K562 (cell line): ENCODE measurements around the gene MAGI1. TPM values are rescaled to one million over a fixed set of nuclear protein-coding genes. Genes with fewer than 3 reads are reported as not detected.

Experiments used
- ATAC-seq: fragments of 200-7000 bp; cut with Tn5 transposase; 3 replicates; pipeline ENCODE4 v1.9.1; 2020; ENCODE audit warnings: moderate library complexity
- BruUV-seq: library from RNA; stranded (reverse); fragments of 400-500 nt; replicated peaks from 2 replicates; lab custom pipeline; 2021; lab: Mats Ljungman, UMichigan
- CTCF ChIA-PET: fragments of 300-600 bp; formaldehyde crosslinking; extraction: SDS; loops from one replicate; lab custom pipeline; 2021; ENCODE audit warnings: low intra/inter-chr PET ratio; lab: Yijun Ruan, JAX
- POLR2A ChIA-PET: fragments of 300-600, 350-650 bp; sonication (Branson Sonifier 250); formaldehyde crosslinking; extraction: SDS; loops from one replicate; lab custom pipeline; 2021; ENCODE audit warnings: antibody characterized with exemption, inconsistent platforms; lab: Yijun Ruan, JAX
- DNase-seq, 4 experiments: peaks; one replicate each; pipeline versions ENCODE4 v3.0.0 to v3.0.0-alpha.2; 2011 to 2018; ENCODE audit warnings: low spot score in 3 of 4, mixed read lengths in 3 of 4; ENCODE audit errors: extremely low read depth in 1 of 4
- FAIRE-seq: peaks from 2 replicates; lab custom pipeline; 2011; peaks lifted over from hg19 to GRCh38; lab: Jason Lieb, UNC
- H2AFZ ChIP-seq: 2 replicates; pipeline ENCODE4 v1.6.0; 2011; ENCODE audit warnings: low read depth, low read length, control low read depth, inconsistent platforms
- H3K27ac ChIP-seq: fragments of 200-600 bp; 3 replicates; pipeline ENCODE4 v1.8.0; 2011; ENCODE audit warnings: low read depth, mild to moderate bottlenecking, control low read depth, inconsistent platforms, low read length, moderate library complexity, mixed read lengths; ENCODE audit errors: extremely low read depth
- H3K27me3 ChIP-seq, 2 experiments: fragments of 300-600 bp in 1 of 2; 2 replicates in 1 of 2; 3 replicates in 1 of 2; pipeline versions ENCODE4 v1.6.0 to v1.8.0; 2011; ENCODE audit warnings: inconsistent platforms in 2 of 2, low read length in 2 of 2, mild to moderate bottlenecking in 1 of 2, mixed read lengths in 1 of 2, moderate library complexity in 1 of 2; ENCODE audit not compliant: control insufficient read depth in 2 of 2, insufficient read depth in 2 of 2
- H3K36me3 ChIP-seq: fragments of 300-600 bp; 3 replicates; pipeline ENCODE4 v1.8.0; 2011; ENCODE audit warnings: mild to moderate bottlenecking, low read length, inconsistent platforms; ENCODE audit not compliant: control insufficient read depth, insufficient read depth
- H3K4me1 ChIP-seq, 2 experiments: fragments of 200-600 bp in 1 of 2; replicated peaks in 1 of 2; 2 replicates in 1 of 2; 3 replicates in 1 of 2; pipeline versions ENCODE4 v1.5.1 to v1.8.0; 2011; ENCODE audit warnings: inconsistent platforms in 2 of 2, low read length in 2 of 2, mild to moderate bottlenecking in 1 of 2, mixed read lengths in 1 of 2, moderate library complexity in 1 of 2; ENCODE audit not compliant: control insufficient read depth in 2 of 2, insufficient read depth in 2 of 2
- H3K4me2 ChIP-seq: 2 replicates; pipeline ENCODE4 v1.6.1; 2011; ENCODE audit warnings: low read length, control low read depth, inconsistent platforms, mixed read lengths; ENCODE audit not compliant: insufficient read depth
- H3K4me3 ChIP-seq: fragments of 200-600 bp; sonication (generic), shearing (Covaris generic); 2 replicates; pipeline ENCODE4 v1.5.1; 2016; ENCODE audit warnings: control low read depth, inconsistent platforms
- H3K79me2 ChIP-seq: fragments of 200-600 bp; 3 replicates; pipeline ENCODE4 v1.8.0; 2011; ENCODE audit warnings: low read length, inconsistent platforms; ENCODE audit not compliant: control insufficient read depth, insufficient read depth
- H3K9ac ChIP-seq, 2 experiments: 2 replicates each; pipeline versions ENCODE4 v1.6.0 to v1.6.1; 2011; ENCODE audit warnings: low read depth in 2 of 2, low read length in 2 of 2, control low read depth in 1 of 2, inconsistent platforms in 1 of 2, mild to moderate bottlenecking in 1 of 2, mixed read lengths in 1 of 2; ENCODE audit not compliant: insufficient read depth in 1 of 2
- H3K9me1 ChIP-seq: one replicate; pipeline ENCODE4 v1.6.0; 2011; ENCODE audit warnings: inconsistent platforms, mild to moderate bottlenecking, low read length, moderate library complexity; ENCODE audit not compliant: control insufficient read depth, insufficient read depth
- H3K9me3 ChIP-seq: replicated peaks from 2 replicates; pipeline ENCODE4 v1.5.1; 2011; ENCODE audit warnings: low read depth, low read length, inconsistent platforms; ENCODE audit not compliant: control insufficient read depth, insufficient read depth
- H4K20me1 ChIP-seq: replicated peaks from 2 replicates; pipeline ENCODE4 v1.6.1; 2011; ENCODE audit warnings: low read length, inconsistent platforms, mixed read lengths; ENCODE audit not compliant: control insufficient read depth, insufficient read depth
- SAFB2 ChIP-seq: fragments of 200-400 bp; formaldehyde crosslinking; IDR thresholded peaks from 2 replicates; pipeline ENCODE4 v1.6.1; 2018; ENCODE audit warnings: borderline replicate concordance, low read length, low read depth, moderate library complexity; ENCODE audit not compliant: severe bottlenecking
- WGBS: fragments of 100-300 bp; shearing (Covaris generic); methylation state at CpG from one replicate; pipeline ENCODE4 v1.1.6; 2016; ENCODE audit warnings: low coverage, mixed read lengths; ENCODE audit not compliant: insufficient coverage; ENCODE audit errors: missing lambda C conversion rate; 5-methylcytosine and 5-hydroxymethylcytosine counted together
- in situ Hi-C: fragments of 300-500 bp; cut with MboI; formaldehyde crosslinking; loops from 4 replicates; pipeline ENCODE4 v1.15.0; 2018; ENCODE audit warnings: inconsistent platforms, mixed read lengths
- intact Hi-C: fragments of 100-400 bp; cut with micrococcal nuclease; formaldehyde crosslinking; loops from 2 replicates; pipeline ENCODE4 v1.14.2; 2022
- polyA plus RNA-seq, 8 experiments: library from polyadenylated mRNA; depleted of rRNA in 4 of 8; stranded (reverse) in 5 of 8; unstranded in 3 of 8; fragments of >200 nt; fragmentation: Nextera tagmentation in 2 of 8; fragmentation: Illumina TruSeq in 1 of 8; extraction: Ambion mirVana in 2 of 8; extraction: Trizol in 1 of 8; gene quantifications; 2 replicates each; pipeline versions ENCODE4 v1.2.1 to v1.2.3, GENCODE V29; 2011 to 2014; ENCODE audit warnings: inconsistent platforms in 1 of 8, missing spikeins in 1 of 8
- total RNA-seq, 7 experiments: library from RNA; depleted of rRNA in 6 of 7; stranded (reverse); fragments of >200 nt in 6 of 7; fragmentation: Illumina TruSeq in 2 of 7; extraction: Trizol in 2 of 7; gene quantifications; 2 replicates each; pipeline versions ENCODE4 v1.2.1 to v1.2.3, GENCODE V29; 2011 to 2021; ENCODE audit warnings: low replicate concordance in 1 of 7
- TF ChIP-seq, protein P1 (sequence below), 3 experiments: fragments of 200-800 bp in 1 of 3; fragments of 250-450 bp in 1 of 3; fragments of 450-650 bp in 1 of 3; sonication (Bioruptor Pico) in 1 of 3; sonication (Bioruptor generic) in 1 of 3; formaldehyde crosslinking in 1 of 3; IDR thresholded peaks; 2 replicates each; pipeline versions ENCODE4 v1.6.1 to v1.8.0; 2016 to 2022; ENCODE audit warnings: mild to moderate bottlenecking in 2 of 3, missing genetic modification characterization in 2 of 3, missing compliant biosample characterization in 1 of 3, moderate library complexity in 1 of 3
- TF ChIP-seq, protein P2 (sequence below): fragments of 450-650 bp; IDR thresholded peaks from 2 replicates; pipeline ENCODE4 v1.6.1; 2016; ENCODE audit warnings: borderline replicate concordance

MAGI1 gene
- total and polyA plus RNA-seq, 9 of the 15 experiments (the other 6 are each of a cell fraction or from before 2014, with no cell fraction given), result 7.8 to 59.4 (median 43.2) TPM

DNA sequence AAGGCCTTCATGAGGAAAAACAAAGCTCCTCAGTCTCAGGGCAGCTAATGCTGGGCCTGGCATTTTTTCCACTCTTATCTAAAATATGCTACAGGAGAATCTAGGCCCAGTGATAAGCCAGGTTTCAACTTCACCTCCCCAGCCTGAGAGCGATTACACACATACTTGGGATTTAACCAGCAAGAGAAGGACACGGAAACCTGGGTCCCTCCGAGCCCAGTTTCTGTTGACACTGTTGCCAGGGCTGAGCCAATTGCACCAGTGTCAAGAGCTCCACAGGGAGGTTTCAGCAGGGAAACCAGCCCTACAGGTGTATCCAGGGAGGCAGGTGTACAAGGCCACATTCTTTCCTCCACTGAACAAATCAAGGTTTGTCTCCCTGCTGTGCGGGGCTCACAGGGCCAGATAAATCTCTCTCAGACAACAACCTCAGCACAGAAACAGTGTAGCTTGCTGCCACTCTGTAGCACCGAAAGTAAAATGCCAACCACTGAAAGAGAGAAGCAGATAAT lies 85.4 kb downstream of the MAGI1 start:
- FAIRE-seq, result no peak
- H3K36me3 ChIP-seq, result no peaks in the 10 kb centered on the region
- CTCF ChIA-PET, result no interaction called here
- H3K4me3 ChIP-seq, result no peak overlapping the region
- TF ChIP-seq SAFB2, result no peak
- TF ChIP-seq, protein P1, sequence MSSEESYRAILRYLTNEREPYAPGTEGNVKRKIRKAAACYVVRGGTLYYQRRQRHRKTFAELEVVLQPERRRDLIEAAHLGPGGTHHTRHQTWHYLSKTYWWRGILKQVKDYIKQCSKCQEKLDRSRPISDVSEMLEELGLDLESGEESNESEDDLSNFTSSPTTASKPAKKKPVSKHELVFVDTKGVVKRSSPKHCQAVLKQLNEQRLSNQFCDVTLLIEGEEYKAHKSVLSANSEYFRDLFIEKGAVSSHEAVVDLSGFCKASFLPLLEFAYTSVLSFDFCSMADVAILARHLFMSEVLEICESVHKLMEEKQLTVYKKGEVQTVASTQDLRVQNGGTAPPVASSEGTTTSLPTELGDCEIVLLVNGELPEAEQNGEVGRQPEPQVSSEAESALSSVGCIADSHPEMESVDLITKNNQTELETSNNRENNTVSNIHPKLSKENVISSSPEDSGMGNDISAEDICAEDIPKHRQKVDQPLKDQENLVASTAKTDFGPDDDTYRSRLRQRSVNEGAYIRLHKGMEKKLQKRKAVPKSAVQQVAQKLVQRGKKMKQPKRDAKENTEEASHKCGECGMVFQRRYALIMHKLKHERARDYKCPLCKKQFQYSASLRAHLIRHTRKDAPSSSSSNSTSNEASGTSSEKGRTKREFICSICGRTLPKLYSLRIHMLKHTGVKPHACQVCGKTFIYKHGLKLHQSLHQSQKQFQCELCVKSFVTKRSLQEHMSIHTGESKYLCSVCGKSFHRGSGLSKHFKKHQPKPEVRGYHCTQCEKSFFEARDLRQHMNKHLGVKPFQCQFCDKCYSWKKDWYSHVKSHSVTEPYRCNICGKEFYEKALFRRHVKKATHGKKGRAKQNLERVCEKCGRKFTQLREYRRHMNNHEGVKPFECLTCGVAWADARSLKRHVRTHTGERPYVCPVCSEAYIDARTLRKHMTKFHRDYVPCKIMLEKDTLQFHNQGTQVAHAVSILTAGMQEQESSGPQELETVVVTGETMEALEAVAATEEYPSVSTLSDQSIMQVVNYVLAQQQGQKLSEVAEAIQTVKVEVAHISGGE (CRISPR knock-in tag; IDR thresholded peaks at IDR 0.05), result peak in 1 of 3 experiments; percentile 48; a peak in 1 of 6 replicates
- TF ChIP-seq, protein P2, sequence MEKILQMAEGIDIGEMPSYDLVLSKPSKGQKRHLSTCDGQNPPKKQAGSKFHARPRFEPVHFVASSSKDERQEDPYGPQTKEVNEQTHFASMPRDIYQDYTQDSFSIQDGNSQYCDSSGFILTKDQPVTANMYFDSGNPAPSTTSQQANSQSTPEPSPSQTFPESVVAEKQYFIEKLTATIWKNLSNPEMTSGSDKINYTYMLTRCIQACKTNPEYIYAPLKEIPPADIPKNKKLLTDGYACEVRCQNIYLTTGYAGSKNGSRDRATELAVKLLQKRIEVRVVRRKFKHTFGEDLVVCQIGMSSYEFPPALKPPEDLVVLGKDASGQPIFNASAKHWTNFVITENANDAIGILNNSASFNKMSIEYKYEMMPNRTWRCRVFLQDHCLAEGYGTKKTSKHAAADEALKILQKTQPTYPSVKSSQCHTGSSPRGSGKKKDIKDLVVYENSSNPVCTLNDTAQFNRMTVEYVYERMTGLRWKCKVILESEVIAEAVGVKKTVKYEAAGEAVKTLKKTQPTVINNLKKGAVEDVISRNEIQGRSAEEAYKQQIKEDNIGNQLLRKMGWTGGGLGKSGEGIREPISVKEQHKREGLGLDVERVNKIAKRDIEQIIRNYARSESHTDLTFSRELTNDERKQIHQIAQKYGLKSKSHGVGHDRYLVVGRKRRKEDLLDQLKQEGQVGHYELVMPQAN, result no peak
- intact Hi-C loops (no loop called here), in situ Hi-C loops (no loop called here)
- H3K4me1 ChIP-seq, result no peaks in the 10 kb centered on the region
- peaks cover 0 to 5% of the 10 kb centered on the region in 2 experiments; a peak in 2 of 5 replicates for H3K27me3 ChIP-seq
- POLR2A ChIA-PET, result no interaction called here
- no peak for DNase-seq
- H3K79me2 ChIP-seq, result no peaks in the 10 kb centered on the region
- H2AFZ ChIP-seq, result no peak overlapping the region
- no peak overlapping the region for H3K4me2 ChIP-seq
- no peaks in the 10 kb centered on the region for H3K9me3 ChIP-seq
- no peaks in the 10 kb centered on the region for H4K20me1 ChIP-seq
- no peak overlapping the region for H3K27ac ChIP-seq
- no peaks in the 10 kb centered on the region for H3K9me1 ChIP-seq
- WGBS, result 2% methylated on average over 4 of the region's 5 CpGs
- BruUV-seq, result no TSS peak
- no peak overlapping the region for H3K9ac ChIP-seq
- no peak for ATAC-seq
